ENCODE data around the gene PGBD5.
A peak's percentile ranks its signal among the peaks of the same experiment; 100 is the strongest.
"Not testable (repeated sequence)": the region's sequence is repeated elsewhere in the genome, so short reads cannot be mapped to it uniquely, and the experiment has no call there.

Gene PGBD5

GRCh38 chr1:230426246-230427093 lies at the start of gene PGBD5:
TSS of gene PGBD5 (minus strand) at chr1:230426332. CDS start at chr1:230425928, 404 bp downstream.
- DNase-seq: peak; percentile 43

GRCh38 chr1:230474924-230475323 lies 48.8 kb upstream of the PGBD5 start:
- not testable (repeated sequence) for DNase-seq

- not testable (repeated sequence) for DNase-seq
These were observed 44.6 kb upstream of the PGBD5 start for GRCh38 chr1:230470750-230471149.

GRCh38 chr1:230469271-230469670 lies 43.1 kb upstream of the PGBD5 start:
- DNase-seq: no peak

- DNase-seq: no peak
These were observed 39.6 kb upstream of the PGBD5 start for GRCh38 chr1:230465691-230466090.

- no peak for DNase-seq
These were observed 38.5 kb upstream of the PGBD5 start for GRCh38 chr1:230464671-230465070.

- no peak for DNase-seq
These were observed 37.6 kb upstream of the PGBD5 start for GRCh38 chr1:230463760-230464159.

- no peak for DNase-seq
These were observed 37.2 kb upstream of the PGBD5 start for GRCh38 chr1:230463326-230463725.

GRCh38 chr1:230459465-230459864 lies 33.3 kb upstream of the PGBD5 start:
- no peak for DNase-seq

GRCh38 chr1:230458509-230458908 lies 32.4 kb upstream of the PGBD5 start:
- no peak for DNase-seq

- no peak for DNase-seq
These were observed 30.3 kb upstream of the PGBD5 start for GRCh38 chr1:230456478-230456877.

GRCh38 chr1:230455291-230455690 lies 29.2 kb upstream of the PGBD5 start:
- no peak for DNase-seq

- no peak for DNase-seq
These were observed 27.2 kb upstream of the PGBD5 start for GRCh38 chr1:230453377-230453776.

- DNase-seq: no peak
These were observed 15.3 kb upstream of the PGBD5 start for GRCh38 chr1:230441183-230442029.

GRCh38 chr1:230435108-230435507 lies 9.0 kb upstream of the PGBD5 start:
- no peak for DNase-seq

- no peak for DNase-seq
These were observed 5.4 kb upstream of the PGBD5 start for GRCh38 chr1:230431527-230431926.

GRCh38 chr1:230430499-230430898 lies 4.4 kb upstream of the PGBD5 start:
- no peak for DNase-seq

GRCh38 chr1:230429067-230429735 lies 3.1 kb upstream of the PGBD5 start:
- DNase-seq: no peak

GRCh38 chr1:230427981-230428380 lies 1.8 kb upstream of the PGBD5 start:
- no peak for DNase-seq

- no peak for DNase-seq
These were observed 1.2 kb upstream of the PGBD5 start for GRCh38 chr1:230427094-230427876.

- DNase-seq: no peak
These were observed 660 bp downstream of the PGBD5 start for GRCh38 chr1:230425252-230426091.

Data from CD4-positive, alpha-beta T cell treated with Interleukin-21 for 1 hour (primary cell).